Adrenal gland (tissue), 5 donors: ENCODE data around the gene TTF2.

Source experiments
- CTCF ChIP-seq, 6 experiments: fragments of 450-650 bp in 4 of 6; fragments of 200-600 bp in 2 of 6; sonication (generic) in 1 of 6; IDR thresholded peaks; 1 replicate in 5 of 6; 2 replicates in 1 of 6; pipeline versions ENCODE4 v1.5.1 to v1.8.0; 2016 to 2021; ENCODE audit warnings: antibody characterized with exemption in 6 of 6, mild to moderate bottlenecking in 2 of 6, moderate library complexity in 1 of 6
- POLR2A ChIP-seq, 2 donors: fragments of 450-650 bp; IDR thresholded peaks; one replicate each; pipeline ENCODE4 v1.6.1; 2017; ENCODE audit warnings: antibody characterized with exemption in 2 of 2, mild to moderate bottlenecking in 2 of 2, moderate library complexity in 1 of 2
- donor health status: DM: no; HTN: no; CAD: no.

GRCh38 chr1:117122330-117123025 is 62.4 kb downstream of the TTF2 start:
- TF ChIP-seq CTCF (IDR thresholded peaks at IDR 0.05) (peak in 1 of 6 experiments; percentile 6), POLR2A (IDR thresholded peaks at IDR 0.05) (no peak)
